ENCODE results near the gene RGS9.
"Not testable (repeated sequence)": the region's sequence is repeated elsewhere in the genome, so short reads cannot be mapped to it uniquely, and the experiment has no call there.

RGS9 gene

DNA sequence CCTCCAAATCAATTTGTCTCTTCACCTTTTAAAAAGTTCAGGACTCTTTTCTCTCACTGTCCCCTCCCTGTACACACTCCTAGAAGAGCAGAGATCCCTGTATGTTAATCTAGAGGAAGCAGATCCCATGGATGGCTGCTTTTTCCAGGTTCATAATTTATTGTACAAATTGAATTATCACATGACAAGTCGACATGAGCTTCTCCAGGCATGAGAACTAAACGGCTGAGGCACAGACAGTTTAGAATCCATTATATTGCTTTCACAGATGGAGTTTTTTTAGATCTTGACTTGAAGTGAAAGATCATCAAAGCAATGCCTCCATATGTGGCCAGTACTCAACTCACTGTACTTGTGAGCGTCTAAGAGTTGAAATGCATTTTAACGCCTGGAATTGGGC is 47.9 kb downstream of the RGS9 start:
- no peak for DNase-seq

GRCh38 chr17:65185668-65186382 is 48.7 kb downstream of the RGS9 start:
- DNase-seq = no peak

- no peak for DNase-seq
These were observed 53.4 kb downstream of the RGS9 start for GRCh38 chr17:65190467-65191097.

- DNase-seq = no peak
These were observed 54.9 kb downstream of the RGS9 start for GRCh38 chr17:65191811-65192740.

DNA sequence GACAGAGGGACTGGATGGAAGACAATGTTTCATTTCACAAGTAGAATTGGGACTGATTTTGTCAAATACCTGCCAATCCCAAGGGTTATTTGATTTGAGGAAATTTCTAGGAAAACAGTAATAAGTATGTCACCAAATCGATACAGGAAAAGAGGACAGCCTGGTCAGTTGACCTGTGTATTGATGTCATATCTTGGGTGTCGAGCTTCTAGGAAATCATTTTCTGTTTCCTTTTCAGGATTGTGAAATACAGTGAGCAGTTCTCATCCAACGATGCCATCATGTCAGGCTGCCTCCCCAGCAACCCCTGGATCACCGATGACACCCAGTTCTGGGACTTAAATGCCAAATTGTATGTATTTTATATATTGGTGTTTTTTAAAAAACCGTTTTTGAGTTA is 56.1 kb downstream of the RGS9 start:
- no peak for DNase-seq

DNA sequence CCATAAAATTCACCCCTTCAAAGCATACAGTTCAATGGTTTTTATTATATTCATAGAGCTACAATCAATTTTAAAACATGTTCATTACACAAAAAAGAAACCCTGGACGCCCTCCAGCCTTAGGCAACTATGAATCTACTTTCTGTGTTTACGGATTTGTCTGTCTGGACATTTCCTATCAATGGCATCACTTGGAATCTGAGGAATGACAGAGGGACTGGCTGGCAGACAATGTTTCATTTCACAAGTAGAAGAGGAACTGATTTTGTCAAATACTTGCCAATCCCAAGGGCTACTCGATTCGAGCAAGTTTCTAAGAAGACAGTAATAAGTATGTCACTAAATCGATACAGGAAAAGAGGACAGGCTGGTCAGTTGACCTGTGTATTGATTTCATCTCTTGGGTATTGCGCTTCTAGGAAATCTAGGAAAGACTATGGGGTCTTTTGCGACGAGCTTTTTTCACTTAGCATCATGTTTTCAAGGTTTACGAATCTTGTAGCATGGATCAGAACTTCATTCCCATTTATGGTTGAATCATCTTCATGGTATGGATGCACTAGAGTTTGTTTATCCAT is 56.6 kb downstream of the RGS9 start:
- no peak for DNase-seq

- no peak for DNase-seq
These were observed 57.6 kb downstream of the RGS9 start for GRCh38 chr17:65194670-65195334.

DNA sequence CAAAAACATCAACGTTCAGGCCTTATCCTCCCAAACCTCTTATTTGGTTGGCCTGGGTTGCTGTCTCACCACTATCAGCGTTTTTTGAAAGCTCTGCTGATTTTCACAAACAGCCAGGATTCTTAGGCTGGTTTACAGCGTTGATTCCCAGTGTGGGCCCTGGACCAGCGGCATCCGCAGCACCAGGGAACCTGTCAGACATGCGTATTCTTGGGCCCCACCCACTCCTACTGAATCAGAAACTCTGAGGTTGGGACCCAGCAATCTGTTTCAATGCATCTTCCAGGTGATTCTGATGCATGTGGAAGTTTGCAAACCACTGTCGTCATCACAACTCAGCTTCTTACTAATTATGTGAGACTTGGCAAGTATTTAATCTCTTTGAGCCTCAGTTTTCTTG is 58.5 kb downstream of the RGS9 start:
- no peak for DNase-seq

GRCh38 chr17:65196617-65197016 is 59.4 kb downstream of the RGS9 start:
- DNase-seq = no peak

- no peak for DNase-seq
These were observed 60.0 kb downstream of the RGS9 start for GRCh38 chr17:65197201-65197600.

DNA sequence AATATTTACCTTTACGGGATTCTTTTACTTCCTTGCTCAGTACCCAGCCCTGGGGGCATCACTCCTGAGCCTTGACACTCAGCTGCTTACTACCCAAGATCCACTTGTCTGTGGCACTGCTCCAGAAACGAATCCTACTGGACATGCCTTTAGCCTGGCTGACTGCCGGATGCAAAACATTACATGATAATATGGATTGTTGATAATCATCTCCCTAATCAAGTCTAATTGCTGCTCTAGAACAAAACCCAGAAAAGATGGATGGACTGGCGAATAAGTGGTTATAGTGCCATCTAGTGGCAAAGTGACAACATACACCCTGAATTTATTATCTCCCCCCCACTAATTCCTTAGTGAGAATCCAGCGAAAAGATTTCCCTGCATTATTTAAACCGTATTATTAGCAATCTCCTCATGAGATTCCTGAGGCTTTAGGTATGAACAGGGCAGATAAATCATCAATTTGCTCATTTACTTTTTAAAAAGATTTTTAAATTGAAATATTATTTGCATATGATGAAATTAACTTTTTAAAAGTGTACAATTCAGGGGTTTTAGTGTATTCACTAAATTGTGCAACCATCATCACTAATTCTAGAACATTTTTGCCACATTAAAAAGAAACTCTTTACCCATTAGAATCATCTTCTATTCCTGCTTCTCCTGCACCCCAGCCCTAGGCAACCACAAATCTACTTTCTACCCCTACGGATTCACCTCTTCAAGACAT is 61.6 kb downstream of the RGS9 start:
- no peak for DNase-seq

- DNase-seq = no peak
These were observed 64.2 kb downstream of the RGS9 start for GRCh38 chr17:65201331-65201730.

- DNase-seq = no peak
These were observed 65.8 kb downstream of the RGS9 start for GRCh38 chr17:65202844-65203571.

- DNase-seq = no peak
These were observed 66.8 kb downstream of the RGS9 start for GRCh38 chr17:65204001-65204400.

DNA sequence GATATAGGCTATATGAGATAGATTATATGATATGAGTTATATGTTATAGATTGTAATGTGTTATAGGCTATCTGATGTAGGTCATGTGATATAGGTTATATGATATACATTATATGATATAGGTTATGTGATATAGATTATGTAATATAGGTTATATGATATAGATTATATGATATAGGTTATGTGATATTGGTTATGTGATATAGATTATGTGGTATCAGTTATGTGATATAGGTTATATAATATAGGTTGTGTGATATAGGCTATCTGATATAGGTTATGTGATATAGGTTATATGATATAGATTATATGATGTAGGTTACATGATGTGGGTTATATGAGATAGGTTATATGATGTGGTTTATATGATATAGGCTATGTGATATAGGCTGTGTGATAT is 68.5 kb downstream of the RGS9 start:
- DNase-seq = no peak

DNA sequence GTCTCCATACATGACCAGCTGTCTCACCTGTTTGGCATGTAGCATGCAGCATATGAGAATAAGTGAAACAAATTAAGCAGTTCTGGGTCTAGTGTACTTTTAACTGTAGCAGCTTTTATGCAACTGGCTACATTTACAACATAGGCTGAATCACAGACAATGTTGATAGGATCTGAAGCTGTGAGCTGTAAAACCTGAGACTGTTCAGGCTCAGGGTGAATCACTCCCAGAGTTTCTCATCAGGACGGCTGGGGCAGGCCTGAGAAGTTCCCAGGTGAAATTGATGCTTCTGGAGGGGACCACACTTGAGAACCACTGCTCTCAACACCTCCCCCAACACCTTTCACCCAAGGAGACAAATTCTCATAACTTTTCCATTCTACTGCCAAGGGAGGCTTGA is 70.3 kb downstream of the RGS9 start:
- not testable (repeated sequence) for DNase-seq

- no peak for DNase-seq
These were observed 71.5 kb downstream of the RGS9 start for GRCh38 chr17:65208717-65209116.

DNA sequence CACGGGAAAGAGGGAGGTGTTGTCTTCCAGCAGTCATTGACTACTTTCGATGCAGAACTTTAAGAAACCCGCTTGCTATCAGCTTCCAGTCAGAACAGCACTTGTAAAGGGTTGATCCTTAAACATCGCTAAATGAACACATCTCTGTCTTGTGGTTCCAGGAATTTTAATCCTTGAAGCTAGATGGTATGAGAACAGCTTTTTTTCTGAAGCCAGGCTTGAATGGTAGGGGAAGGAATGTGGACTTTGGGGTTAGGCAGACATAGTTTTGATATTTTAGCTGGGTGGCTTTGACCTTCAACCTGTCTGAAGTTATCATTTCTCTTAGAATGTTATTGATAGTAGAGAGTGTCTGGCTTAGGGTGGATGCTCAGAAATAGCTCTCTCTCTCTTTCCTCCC is 81.1 kb downstream of the RGS9 start:
- no peak for DNase-seq

DNA sequence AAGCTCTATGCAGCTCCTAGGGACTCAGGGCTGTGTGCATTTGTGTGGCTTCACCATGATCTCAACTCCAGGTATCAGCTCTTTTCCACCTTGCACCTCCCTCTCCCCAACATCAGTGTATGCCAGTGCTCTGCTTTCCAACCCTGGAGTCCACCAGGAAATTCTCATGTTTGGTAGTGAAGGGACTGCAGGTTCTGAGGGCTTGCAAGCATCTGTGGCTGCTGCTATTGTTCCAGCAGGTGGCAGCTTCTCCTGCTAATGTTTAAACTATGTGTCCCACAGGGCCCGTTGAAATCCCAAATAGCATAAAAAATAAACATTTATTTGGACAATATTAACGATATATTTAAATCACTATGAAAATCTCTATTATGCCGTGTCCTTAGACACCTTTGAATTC is 82.0 kb downstream of the RGS9 start:
- no peak for DNase-seq

GRCh38 chr17:65219707-65220106 is 82.5 kb downstream of the RGS9 start:
- DNase-seq = no peak

- DNase-seq = no peak
These were observed 83.6 kb downstream of the RGS9 start for GRCh38 chr17:65220732-65221131.

Measured in cortex of kidney (tissue), 1 donor.